ENCODE measurements around the gene S100A8. TPM values are rescaled to one million over a fixed set of nuclear protein-coding genes. Genes with fewer than 3 reads are reported as not detected.
A peak's percentile ranks its signal among the peaks of the same experiment; 100 is the strongest.

S100A8 gene
- total RNA-seq, 3 donors from 2014 or later: 3.4 to 90.6 (median 22.4) TPM

DNA sequence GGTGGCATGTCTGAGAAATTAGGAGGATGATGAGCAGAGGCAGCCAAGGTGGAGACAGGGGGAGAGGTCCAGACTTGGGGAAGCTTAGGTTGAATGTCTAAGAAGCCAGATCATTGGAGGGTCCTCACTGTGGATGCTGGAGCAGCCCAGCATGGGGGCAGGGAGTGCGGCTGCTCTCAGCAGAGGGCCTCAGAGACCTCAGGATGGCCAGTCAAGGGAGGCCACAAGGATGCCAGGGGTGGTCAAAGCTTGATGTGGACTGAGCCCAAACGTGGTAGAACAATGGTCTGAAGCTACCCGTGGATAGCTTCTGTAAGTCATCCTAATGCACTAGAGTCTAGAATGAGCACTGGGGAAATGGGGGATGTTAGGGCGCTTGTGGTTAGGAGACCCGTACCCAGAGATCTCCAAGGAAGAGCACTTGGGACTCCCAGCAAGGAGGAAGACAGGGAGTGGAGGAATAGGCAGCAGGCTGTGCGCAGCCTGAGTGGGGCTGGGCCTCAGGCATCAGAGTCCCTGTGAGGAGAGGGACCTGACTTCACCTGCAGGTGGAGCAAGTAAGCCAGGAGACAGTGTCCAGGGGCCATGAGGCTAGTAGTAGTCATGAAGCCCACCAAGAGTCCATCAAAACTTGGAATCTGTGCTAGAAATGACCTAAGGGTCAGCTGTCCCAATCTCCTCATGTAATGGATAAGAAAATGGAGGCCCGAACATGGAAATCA lies 37.5 kb downstream of the S100A8 start:
- TF ChIP-seq, protein P1, sequence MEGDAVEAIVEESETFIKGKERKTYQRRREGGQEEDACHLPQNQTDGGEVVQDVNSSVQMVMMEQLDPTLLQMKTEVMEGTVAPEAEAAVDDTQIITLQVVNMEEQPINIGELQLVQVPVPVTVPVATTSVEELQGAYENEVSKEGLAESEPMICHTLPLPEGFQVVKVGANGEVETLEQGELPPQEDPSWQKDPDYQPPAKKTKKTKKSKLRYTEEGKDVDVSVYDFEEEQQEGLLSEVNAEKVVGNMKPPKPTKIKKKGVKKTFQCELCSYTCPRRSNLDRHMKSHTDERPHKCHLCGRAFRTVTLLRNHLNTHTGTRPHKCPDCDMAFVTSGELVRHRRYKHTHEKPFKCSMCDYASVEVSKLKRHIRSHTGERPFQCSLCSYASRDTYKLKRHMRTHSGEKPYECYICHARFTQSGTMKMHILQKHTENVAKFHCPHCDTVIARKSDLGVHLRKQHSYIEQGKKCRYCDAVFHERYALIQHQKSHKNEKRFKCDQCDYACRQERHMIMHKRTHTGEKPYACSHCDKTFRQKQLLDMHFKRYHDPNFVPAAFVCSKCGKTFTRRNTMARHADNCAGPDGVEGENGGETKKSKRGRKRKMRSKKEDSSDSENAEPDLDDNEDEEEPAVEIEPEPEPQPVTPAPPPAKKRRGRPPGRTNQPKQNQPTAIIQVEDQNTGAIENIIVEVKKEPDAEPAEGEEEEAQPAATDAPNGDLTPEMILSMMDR (IDR thresholded peaks at IDR 0.05): no peak
- no peak overlapping the region for H3K4me3 ChIP-seq
- no peaks in the 10 kb centered on the region for H3K9me3 ChIP-seq
- H3K36me3 ChIP-seq (ENCODE audit: low read depth): no peaks in the 10 kb centered on the region
- no peaks in the 10 kb centered on the region for H3K4me1 ChIP-seq (ENCODE audit: low read depth)
- no peak for ATAC-seq
- intact Hi-C loops (cut with DNase I, micrococcal nuclease): loop anchor here in 1 of 2 donors (2.0 kb wide), 1 partner anchor 141 kb away; no protein-coding TSS in a partner anchor
- DNase-seq: no peak

DNA sequence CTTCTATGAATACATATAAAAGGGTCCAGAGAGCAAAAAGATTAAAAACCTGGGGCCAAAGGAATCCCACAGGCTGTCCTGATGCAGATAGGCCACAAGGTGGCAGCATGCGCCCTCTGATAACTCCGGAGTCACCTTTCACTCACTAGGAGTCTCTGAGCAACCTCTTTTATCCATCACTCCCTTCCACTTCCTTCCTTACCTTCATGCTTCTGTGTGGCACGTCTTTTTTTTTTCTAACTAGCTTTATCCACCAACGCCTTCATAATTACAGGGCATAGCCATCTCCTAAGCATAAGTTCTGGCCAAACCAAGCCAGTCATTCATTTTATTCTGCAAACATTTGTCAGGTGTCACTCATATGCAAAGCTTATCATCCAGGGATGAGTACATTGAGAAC lies 38.4 kb downstream of the S100A8 start:
- Histone ChIP-seq H3K36me3 (ENCODE audit: low read depth) (no peaks in the 10 kb centered on the region), H3K9me3 (no peaks in the 10 kb centered on the region), H3K4me1 (ENCODE audit: low read depth) (no peaks in the 10 kb centered on the region), H3K4me3 (no peak overlapping the region)
- TF ChIP-seq, protein P1 (IDR thresholded peaks at IDR 0.05): peak; percentile 83
- ATAC-seq: peak; percentile 84
- intact Hi-C loops (cut with DNase I, micrococcal nuclease): loop anchor here in 1 of 2 donors (2.0 kb wide), 1 partner anchor 142 kb away; no protein-coding TSS in a partner anchor
- peak; percentile 65 to 70 (median 66) for DNase-seq

GRCh38 chr1:153350321-153350957 lies 40.4 kb downstream of the S100A8 start:
- no peak for ATAC-seq

GRCh38 chr1:153349363-153350320 lies 41.2 kb downstream of the S100A8 start:
- Histone ChIP-seq H3K4me1 (ENCODE audit: low read depth) (no peaks in the 10 kb centered on the region), H3K4me3 (no peak overlapping the region), H3K9me3 (no peaks in the 10 kb centered on the region), H3K36me3 (ENCODE audit: low read depth) (no peaks in the 10 kb centered on the region)
- TF ChIP-seq, protein P1 (IDR thresholded peaks at IDR 0.05): no peak
- intact Hi-C loops (cut with DNase I, micrococcal nuclease): no loop called here
- DNase-seq (no peak), ATAC-seq (no peak)

More at GRCh38 chr1:153350321-153350957, 40.4 kb downstream of the S100A8 start:
- no peaks in the 10 kb centered on the region for H3K4me1 ChIP-seq (ENCODE audit: low read depth)
- H3K36me3 ChIP-seq (ENCODE audit: low read depth): no peaks in the 10 kb centered on the region
- H3K4me3 ChIP-seq: no peak overlapping the region
- intact Hi-C loops (cut with DNase I, micrococcal nuclease): no loop called here
- TF ChIP-seq, protein P1 (IDR thresholded peaks at IDR 0.05): no peak
- no peaks in the 10 kb centered on the region for H3K9me3 ChIP-seq
- no peak for DNase-seq
